Measurements from ENCODE around the gene PLCXD1. TPM values are rescaled to one million over a fixed set of nuclear protein-coding genes. Genes with fewer than 3 reads are reported as not detected.
"Not testable (repeated sequence)": the region's sequence is repeated elsewhere in the genome, so short reads cannot be mapped to it uniquely, and the experiment has no call there.

The PLCXD1 gene
- total RNA-seq, 1 donor from 2014 or later: 25.7 TPM

- H3K4me3 ChIP-seq: peak overlapping the region; percentile 62
- H3K36me3 ChIP-seq: no peaks in the 10 kb centered on the region
- H2AFZ ChIP-seq (replicated peaks): no peak overlapping the region
- peaks cover 26% of the 10 kb centered on the region for H3F3A ChIP-seq (ENCODE audit: low read depth)
- no peaks in the 10 kb centered on the region for H3K9me3 ChIP-seq (ENCODE audit: low read depth)
- Mint-ChIP-seq H3K9me3 (no peaks in the 10 kb centered on the region), H3K4me3 (peak overlapping the region; percentile 79), H3K4me1 (peaks cover 17% of the 10 kb centered on the region), H3K27me3 (ENCODE audit: insufficient read depth, low read depth) (peaks cover 11% of the 10 kb centered on the region), H3K27ac (no peak overlapping the region), H3K36me3 (peaks cover 4% of the 10 kb centered on the region)
- peak; percentile 87 for DNase-seq (ENCODE audit: low spot score)
- TF ChIP-seq EZH2 (IDR thresholded peaks at IDR 0.05): no peak
- no peak for TF ChIP-seq CTCF (IDR thresholded peaks at IDR 0.05)
- H3K79me2 ChIP-seq (ENCODE audit: low read depth): no peaks in the 10 kb centered on the region
- H3K4me2 ChIP-seq: peak overlapping the region; percentile 90
- no peak overlapping the region for H3K27ac ChIP-seq
- H3K4me1 ChIP-seq: peaks cover 9% of the 10 kb centered on the region
- H3K9ac ChIP-seq: peak overlapping the region; percentile 21
- H4K20me1 ChIP-seq (ENCODE audit: low read depth): no peaks in the 10 kb centered on the region
- peaks cover 6% of the 10 kb centered on the region for H3K27me3 ChIP-seq
Observed at GRCh38 chrX:275967-276580, 5.1 kb upstream of the PLCXD1 start.

- H3K27ac ChIP-seq: no peak overlapping the region
- Mint-ChIP-seq H3K9me3 (no peaks in the 10 kb centered on the region), H3K4me1 (peaks cover 23% of the 10 kb centered on the region), H3K36me3 (peaks cover 4% of the 10 kb centered on the region), H3K27ac (no peak overlapping the region), H3K27me3 (ENCODE audit: insufficient read depth, low read depth) (peaks cover 13% of the 10 kb centered on the region), H3K4me3 (peak overlapping the region; percentile 79)
- peaks cover 3% of the 10 kb centered on the region for H3K79me2 ChIP-seq (ENCODE audit: low read depth)
- H3K9me3 ChIP-seq (ENCODE audit: low read depth): no peaks in the 10 kb centered on the region
- H3K4me2 ChIP-seq: peak overlapping the region; percentile 90
- no peaks in the 10 kb centered on the region for H3K36me3 ChIP-seq
- peaks cover 6% of the 10 kb centered on the region for H3K27me3 ChIP-seq
- peak overlapping the region; percentile 1 for H3K9ac ChIP-seq
- H2AFZ ChIP-seq (replicated peaks): no peak overlapping the region
- peak overlapping the region; percentile 62 for H3K4me3 ChIP-seq
- TF ChIP-seq EZH2 (IDR thresholded peaks at IDR 0.05) (no peak), EZH2phosphoT487 (IDR thresholded peaks at IDR 0.05) (no peak), CTCF (IDR thresholded peaks at IDR 0.05) (no peak)
- no peaks in the 10 kb centered on the region for H4K20me1 ChIP-seq (ENCODE audit: low read depth)
- peak; percentile 27 for DNase-seq (ENCODE audit: low spot score)
- peaks cover 33% of the 10 kb centered on the region for H3F3A ChIP-seq (ENCODE audit: low read depth)
- peaks cover 9% of the 10 kb centered on the region for H3K4me1 ChIP-seq
Observed at GRCh38 chrX:276581-277201, 4.5 kb upstream of the PLCXD1 start.

- H3K4me2 ChIP-seq; H3K4me3 ChIP-seq; H3K9ac ChIP-seq; H3K9me3 Mint-ChIP-seq; H3K4me1 ChIP-seq; H3K27ac ChIP-seq; H2AFZ ChIP-seq (replicated peaks); H3K27me3 ChIP-seq; H3K36me3 ChIP-seq; H4K20me1 ChIP-seq (ENCODE audit: low read depth); H3K9me3 ChIP-seq (ENCODE audit: low read depth): not testable (repeated sequence)
- peaks cover 23% of the 10 kb centered on the region for H3K4me1 Mint-ChIP-seq
- H3F3A ChIP-seq (ENCODE audit: low read depth): peaks cover 62% of the 10 kb centered on the region
- peak; percentile 36 for DNase-seq (ENCODE audit: low spot score)
- H3K36me3 Mint-ChIP-seq: peaks cover 12% of the 10 kb centered on the region
- peaks cover 29% of the 10 kb centered on the region for H3K79me2 ChIP-seq (ENCODE audit: low read depth)
- H3K27me3 Mint-ChIP-seq (ENCODE audit: insufficient read depth, low read depth): peaks cover 16% of the 10 kb centered on the region
- H3K4me3 Mint-ChIP-seq: peak overlapping the region; percentile 75
- H3K27ac Mint-ChIP-seq: peak overlapping the region; percentile 54
Observed at GRCh38 chrX:279757-280604, 1.2 kb upstream of the PLCXD1 start.

GRCh38 chrX:280722-281121 lies 459 bp upstream of the PLCXD1 start:
- Mint-ChIP-seq H3K27me3 (ENCODE audit: insufficient read depth, low read depth) (peaks cover 16% of the 10 kb centered on the region), H3K36me3 (peaks cover 14% of the 10 kb centered on the region), H3K4me1 (peaks cover 19% of the 10 kb centered on the region)
- H3K9me3 ChIP-seq (ENCODE audit: low read depth); H3K9me3 Mint-ChIP-seq; DNase-seq (ENCODE audit: low spot score); H3K27me3 ChIP-seq; H3K27ac Mint-ChIP-seq; H3K9ac ChIP-seq; H3K4me3 Mint-ChIP-seq; H3K4me2 ChIP-seq; H3K36me3 ChIP-seq; H3K4me1 ChIP-seq; H2AFZ ChIP-seq (replicated peaks); H3K27ac ChIP-seq: not testable (repeated sequence)
- H3F3A ChIP-seq (ENCODE audit: low read depth): peaks cover 64% of the 10 kb centered on the region
- H3K79me2 ChIP-seq (ENCODE audit: low read depth): peaks cover 37% of the 10 kb centered on the region
- H4K20me1 ChIP-seq (ENCODE audit: low read depth): peaks cover 10% of the 10 kb centered on the region
- H3K4me3 ChIP-seq: peak overlapping the region; percentile 54

GRCh38 chrX:282000-282681 lies 960 bp downstream of the PLCXD1 start:
- H4K20me1 ChIP-seq (ENCODE audit: low read depth): peaks cover 23% of the 10 kb centered on the region
- Mint-ChIP-seq H3K36me3 (peaks cover 22% of the 10 kb centered on the region), H3K4me3 (peak overlapping the region; percentile 89), H3K4me1 (peaks cover 27% of the 10 kb centered on the region), H3K27me3 (ENCODE audit: insufficient read depth, low read depth) (peaks cover 16% of the 10 kb centered on the region)
- not testable (repeated sequence) for DNase-seq (ENCODE audit: low spot score); H2AFZ ChIP-seq (replicated peaks); H3K27me3 ChIP-seq; H3K9ac ChIP-seq; H3K4me1 ChIP-seq; H3K9me3 ChIP-seq (ENCODE audit: low read depth); H3K36me3 ChIP-seq; H3K9me3 Mint-ChIP-seq; H3K27ac Mint-ChIP-seq
- peak overlapping the region; percentile 85 for H3K4me2 ChIP-seq
- peak overlapping the region; percentile 54 for H3K4me3 ChIP-seq
- H3K79me2 ChIP-seq (ENCODE audit: low read depth): peaks cover 51% of the 10 kb centered on the region
- H3F3A ChIP-seq (ENCODE audit: low read depth): peaks cover 73% of the 10 kb centered on the region
- peak overlapping the region; percentile 91 for H3K27ac ChIP-seq

All from neural progenitor cell (in vitro differentiated cells).